Keratinocyte (primary cell): ENCODE measurements around the gene SRPRB.

Experiments
- EZH2 ChIP-seq: IDR thresholded peaks from one replicate; pipeline ENCODE4 v1.6.1; 2012; ENCODE audit warnings: inconsistent platforms, mild to moderate bottlenecking, low read length, moderate library complexity
- TF ChIP-seq, protein P1 (sequence below), 3 experiments: IDR thresholded peaks in 1 of 3; conservative IDR thresholded peaks in 1 of 3; optimal IDR thresholded peaks in 1 of 3; 2 replicates in 2 of 3; 3 replicates in 1 of 3; pipeline versions ENCODE3 to v1.5.1; 2011; ENCODE audit warnings: low read length in 3 of 3, mild to moderate bottlenecking in 3 of 3, moderate library complexity in 2 of 3, control low read depth in 1 of 3, inconsistent platforms in 1 of 3; ENCODE audit not compliant: insufficient read depth in 2 of 3; ENCODE audit errors: extremely low read depth in 1 of 3

DNA sequence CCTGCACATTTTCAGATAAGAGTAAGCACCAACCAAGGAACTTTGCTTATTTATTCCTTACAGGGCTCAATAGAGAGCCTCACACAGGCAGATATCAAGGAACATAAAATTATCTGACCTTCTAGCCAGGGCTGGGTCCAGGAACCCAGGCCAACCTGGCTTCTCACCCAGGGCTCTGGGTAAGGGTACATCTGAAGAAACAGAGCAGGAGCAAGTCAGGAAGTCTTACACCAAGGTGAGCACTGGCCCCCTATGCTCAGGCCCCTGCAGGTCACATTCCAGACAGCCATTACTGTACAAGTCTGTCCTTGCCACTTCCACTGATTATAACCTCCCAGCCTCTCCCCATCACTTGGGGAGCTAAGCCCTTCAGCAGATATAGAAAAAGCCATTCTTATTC, 40.4 kb upstream of the SRPRB start:
- TF ChIP-seq, protein P1, sequence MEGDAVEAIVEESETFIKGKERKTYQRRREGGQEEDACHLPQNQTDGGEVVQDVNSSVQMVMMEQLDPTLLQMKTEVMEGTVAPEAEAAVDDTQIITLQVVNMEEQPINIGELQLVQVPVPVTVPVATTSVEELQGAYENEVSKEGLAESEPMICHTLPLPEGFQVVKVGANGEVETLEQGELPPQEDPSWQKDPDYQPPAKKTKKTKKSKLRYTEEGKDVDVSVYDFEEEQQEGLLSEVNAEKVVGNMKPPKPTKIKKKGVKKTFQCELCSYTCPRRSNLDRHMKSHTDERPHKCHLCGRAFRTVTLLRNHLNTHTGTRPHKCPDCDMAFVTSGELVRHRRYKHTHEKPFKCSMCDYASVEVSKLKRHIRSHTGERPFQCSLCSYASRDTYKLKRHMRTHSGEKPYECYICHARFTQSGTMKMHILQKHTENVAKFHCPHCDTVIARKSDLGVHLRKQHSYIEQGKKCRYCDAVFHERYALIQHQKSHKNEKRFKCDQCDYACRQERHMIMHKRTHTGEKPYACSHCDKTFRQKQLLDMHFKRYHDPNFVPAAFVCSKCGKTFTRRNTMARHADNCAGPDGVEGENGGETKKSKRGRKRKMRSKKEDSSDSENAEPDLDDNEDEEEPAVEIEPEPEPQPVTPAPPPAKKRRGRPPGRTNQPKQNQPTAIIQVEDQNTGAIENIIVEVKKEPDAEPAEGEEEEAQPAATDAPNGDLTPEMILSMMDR (optimal IDR thresholded peaks at IDR 0.05 in 1 of 3, IDR thresholded peaks at IDR 0.05 in 1 of 3, conservative IDR thresholded peaks at IDR 0.05 in 1 of 3; ENCODE audit: extremely low read depth in 1 of 3, insufficient read depth in 2 of 3, low read length in 3 of 3), result no peak
- no peak for TF ChIP-seq EZH2
